HEK293T (cell line): ENCODE results near the gene POMP.

Experiments used
- CTCF ChIA-PET: fragments of 350-600 bp; formaldehyde crosslinking; extraction: SDS; loops from one replicate; lab custom pipeline; 2021; ENCODE audit warnings: antibody characterized with exemption, inconsistent platforms; lab: Yijun Ruan, JAX
- POLR2A ChIA-PET: fragments of 350-600 bp; formaldehyde crosslinking; extraction: SDS; loops from one replicate; lab custom pipeline; 2020; ENCODE audit warnings: antibody characterized with exemption, inconsistent platforms; lab: Yijun Ruan, JAX
- DNase-seq: peaks from one replicate; pipeline ENCODE4 v3.0.0; 2012; ENCODE audit warnings: mixed read lengths; ENCODE audit errors: extremely low spot score
- ARNT ChIP-seq: fragments of 450-650 bp; IDR thresholded peaks from 2 replicates; pipeline ENCODE4 v1.6.1; 2017; ENCODE audit warnings: mild to moderate bottlenecking
- BHLHE40 ChIP-seq: fragments of 450-650 bp; IDR thresholded peaks from 2 replicates; pipeline ENCODE4 v1.6.1; 2016; ENCODE audit warnings: mild to moderate bottlenecking, moderate library complexity, borderline replicate concordance
- CTBP1 ChIP-seq: fragments of 450-650 bp; IDR thresholded peaks from 2 replicates; pipeline ENCODE4 v1.6.1; 2016; ENCODE audit warnings: borderline replicate concordance
- ELF4 ChIP-seq: fragments of 450-650 bp; IDR thresholded peaks from 2 replicates; pipeline ENCODE4 v1.6.1; 2017; ENCODE audit warnings: antibody characterized with exemption
- FOXA1 ChIP-seq: fragments of 450-650 bp; IDR thresholded peaks from 2 replicates; pipeline ENCODE4 v1.6.1; 2016; ENCODE audit warnings: mild to moderate bottlenecking
- FOXK2 ChIP-seq: fragments of 450-650 bp; IDR thresholded peaks from 2 replicates; pipeline ENCODE4 v1.6.1; 2016; ENCODE audit warnings: mild to moderate bottlenecking
- FOXM1 ChIP-seq: fragments of 450-650 bp; IDR thresholded peaks from 2 replicates; pipeline ENCODE4 v1.6.1; 2017; ENCODE audit warnings: mild to moderate bottlenecking, borderline replicate concordance
- HDGF ChIP-seq: fragments of 450-650 bp; IDR thresholded peaks from 2 replicates; pipeline ENCODE4 v1.6.1; 2017; ENCODE audit warnings: antibody characterized with exemption, borderline replicate concordance
- L3MBTL2 ChIP-seq: fragments of 450-650 bp; conservative IDR thresholded peaks from 2 replicates; pipeline ENCODE4 v1.6.1; 2016; ENCODE audit warnings: mild to moderate bottlenecking
- LEF1 ChIP-seq: fragments of 450-650 bp; IDR thresholded peaks from 2 replicates; pipeline ENCODE4 v1.6.1; 2017; ENCODE audit warnings: mild to moderate bottlenecking, borderline replicate concordance
- NFRKB ChIP-seq: fragments of 450-650 bp; IDR thresholded peaks from 2 replicates; pipeline ENCODE4 v1.6.1; 2016; ENCODE audit warnings: mild to moderate bottlenecking, moderate library complexity
- SP1 ChIP-seq: fragments of 450-650 bp; IDR thresholded peaks from 2 replicates; pipeline ENCODE4 v1.6.1; 2017
- SUZ12 ChIP-seq: fragments of 450-650 bp; IDR thresholded peaks from 2 replicates; pipeline ENCODE4 v1.6.1; 2016; ENCODE audit warnings: mild to moderate bottlenecking
- TARDBP ChIP-seq: fragments of 450-650 bp; IDR thresholded peaks from 2 replicates; pipeline ENCODE4 v1.6.1; 2016
- ZNF384 ChIP-seq: fragments of 450-650 bp; IDR thresholded peaks from 2 replicates; pipeline ENCODE4 v1.6.1; 2016
- TF ChIP-seq, protein P1 (sequence below): fragments of 450-650 bp; IDR thresholded peaks from 2 replicates; pipeline ENCODE4 v1.6.1; 2016

The POMP gene

DNA sequence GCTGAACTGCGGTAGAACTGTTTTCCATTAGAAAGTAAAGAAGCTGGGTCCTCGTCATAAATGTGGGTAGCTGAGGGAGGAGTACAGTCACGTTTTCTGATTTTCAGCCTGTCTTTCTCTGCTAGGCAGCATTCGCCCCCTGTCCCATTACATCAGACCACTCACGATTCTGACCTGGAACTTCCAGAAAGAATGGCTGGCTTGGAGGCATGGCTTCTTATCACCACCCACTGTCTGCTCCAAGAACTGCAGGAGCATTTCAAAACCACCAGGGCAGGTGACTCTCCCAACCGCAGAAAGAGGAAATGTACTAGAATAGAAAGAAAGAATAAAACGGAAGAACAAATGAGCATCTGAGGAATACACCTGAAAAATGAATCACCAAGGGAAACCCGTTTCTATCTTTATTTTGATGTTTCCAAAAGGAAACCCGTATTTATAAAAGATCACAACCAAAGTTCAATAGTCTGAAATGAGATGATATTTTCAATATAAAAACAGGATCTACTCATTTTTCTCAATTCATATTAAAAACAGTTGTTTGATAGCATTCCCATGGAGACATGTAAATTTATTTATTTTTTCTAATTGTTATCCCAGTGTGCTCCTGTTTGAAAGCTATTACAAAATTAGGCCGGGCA lies 22.1 kb upstream of the POMP start:
- DNase-seq, result peak; percentile 67
- TF ChIP-seq ELF4 (no peak), FOXA1 (no peak), ARNT (no peak), TARDBP (no peak), ZNF384 (no peak), LEF1 (no peak)
- ChIA-PET CTCF (interaction anchor here (0.6 to 0.7 kb wide), 2 partner anchors 171 to 309 kb away, joined by 3 read pairs; no protein-coding TSS in a partner anchor), POLR2A (no interaction called here)

DNA sequence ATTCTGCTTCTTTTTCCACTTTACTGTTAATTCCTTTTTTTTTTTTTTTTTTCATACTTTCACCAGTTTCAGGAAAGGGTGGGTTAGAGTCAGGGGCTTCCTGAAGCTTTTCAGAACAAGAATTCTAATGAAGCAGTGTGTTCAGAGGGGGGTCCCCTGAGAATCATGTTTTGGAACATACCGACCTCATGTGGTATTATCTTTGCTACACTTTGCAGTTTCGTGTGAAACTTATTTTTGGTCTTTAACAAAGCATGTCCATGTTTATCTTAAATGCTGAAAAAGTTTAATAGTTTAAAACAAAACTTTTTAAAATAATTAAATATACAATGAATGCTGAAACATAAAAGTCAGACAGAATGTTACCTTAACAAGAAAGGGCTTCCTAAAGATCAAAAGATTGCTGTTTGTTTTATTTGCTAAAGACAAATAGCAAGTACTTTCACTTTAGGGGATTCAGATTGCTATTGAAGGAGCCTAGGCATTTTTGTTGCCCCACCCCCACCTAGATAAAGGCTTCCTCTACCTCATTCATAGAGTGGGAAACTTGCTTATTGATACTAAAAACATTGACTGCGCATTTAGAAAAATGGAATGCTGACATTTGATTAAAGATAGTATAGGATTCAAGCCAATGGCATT lies 21.1 kb upstream of the POMP start:
- TF ChIP-seq ELF4 (no peak), LEF1 (no peak), FOXM1 (no peak), NFRKB (no peak), FOXA1 (no peak), BHLHE40 (no peak), SP1 (no peak), CTBP1 (no peak), L3MBTL2 (no peak), TARDBP (no peak), FOXK2 (no peak), HDGF (no peak)
- TF ChIP-seq, protein P1, sequence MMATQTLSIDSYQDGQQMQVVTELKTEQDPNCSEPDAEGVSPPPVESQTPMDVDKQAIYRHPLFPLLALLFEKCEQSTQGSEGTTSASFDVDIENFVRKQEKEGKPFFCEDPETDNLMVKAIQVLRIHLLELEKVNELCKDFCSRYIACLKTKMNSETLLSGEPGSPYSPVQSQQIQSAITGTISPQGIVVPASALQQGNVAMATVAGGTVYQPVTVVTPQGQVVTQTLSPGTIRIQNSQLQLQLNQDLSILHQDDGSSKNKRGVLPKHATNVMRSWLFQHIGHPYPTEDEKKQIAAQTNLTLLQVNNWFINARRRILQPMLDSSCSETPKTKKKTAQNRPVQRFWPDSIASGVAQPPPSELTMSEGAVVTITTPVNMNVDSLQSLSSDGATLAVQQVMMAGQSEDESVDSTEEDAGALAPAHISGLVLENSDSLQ, result no peak
- DNase-seq, result no peak
- ChIA-PET CTCF (interaction anchor here (0.7 kb wide), 1 partner anchor 170 kb away, joined by 3 read pairs; no protein-coding TSS in a partner anchor), POLR2A (interaction anchor here (2.5 kb wide), 1 partner anchor 21 kb away, joined by 9 read pairs; the partner anchor contains the start of gene POMP)

DNA sequence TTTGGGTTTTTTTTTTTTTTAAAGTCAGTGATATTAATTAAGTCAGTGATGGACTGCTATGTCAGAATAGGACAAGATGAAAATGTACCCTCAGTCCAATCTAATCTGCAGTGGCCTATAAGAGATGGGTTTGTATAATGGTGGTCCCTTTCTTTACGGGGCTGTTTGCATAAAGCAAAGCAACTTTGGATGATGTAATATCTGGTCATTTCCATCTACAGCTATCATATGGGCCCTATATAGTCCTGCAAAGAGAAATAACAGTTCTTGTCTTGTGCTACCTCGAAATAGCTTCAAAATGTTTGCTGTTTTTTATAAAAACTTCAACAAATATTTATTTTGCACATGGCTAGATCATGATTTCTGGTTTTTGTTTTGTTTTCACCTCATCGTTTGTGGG lies 20.2 kb upstream of the POMP start:
- CTCF ChIA-PET, result interaction anchor here (0.6 kb wide), 1 partner anchor 606 kb away, joined by 7 read pairs; no protein-coding TSS in a partner anchor
- DNase-seq, result no peak
- POLR2A ChIA-PET, result interaction anchor here (2.5 kb wide), 1 partner anchor 20 kb away, joined by 9 read pairs; the partner anchor contains the start of gene POMP
- TF ChIP-seq, protein P1, result no peak
- TF ChIP-seq BHLHE40 (no peak), ZNF384 (no peak), ELF4 (no peak), FOXM1 (no peak), LEF1 (no peak), FOXK2 (no peak), NFRKB (no peak), L3MBTL2 (no peak), SUZ12 (no peak), CTBP1 (no peak), HDGF (no peak)

DNA sequence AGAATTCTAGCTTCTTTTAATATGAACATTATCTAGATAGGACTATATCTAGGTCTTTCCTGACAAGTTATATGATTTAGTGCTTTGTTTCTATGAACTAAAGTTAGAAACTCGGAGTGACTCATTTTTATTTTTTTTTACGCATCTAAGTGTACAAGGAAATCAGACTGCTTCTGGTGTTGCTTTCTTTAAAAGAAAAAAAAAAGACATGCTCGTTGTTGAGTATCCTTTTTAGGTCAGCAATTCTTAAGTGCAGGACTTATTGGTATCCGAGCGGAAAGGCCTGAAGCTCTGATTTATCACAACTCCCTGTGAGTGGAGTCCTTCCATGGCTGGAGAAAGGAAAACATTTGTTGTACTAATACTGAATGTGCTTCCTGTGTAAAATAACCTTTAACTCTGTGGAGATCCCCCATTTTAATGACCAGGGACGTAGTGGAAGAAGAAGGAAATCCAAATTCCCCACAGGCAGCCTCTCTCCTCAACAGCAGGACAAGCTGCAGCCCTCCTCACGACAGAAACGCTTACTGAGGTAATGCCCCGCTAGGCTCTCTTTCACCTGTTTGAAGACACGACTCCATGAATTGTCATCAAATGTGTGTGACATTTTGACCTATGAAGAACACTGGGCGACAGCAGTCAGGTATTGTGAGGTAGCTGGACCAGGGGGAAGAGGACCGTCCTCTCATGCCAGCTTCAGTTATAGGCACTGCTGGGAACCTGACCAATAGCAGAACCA lies 17.9 kb upstream of the POMP start:
- ChIA-PET POLR2A (no interaction called here), CTCF (interaction anchor here (0.6 to 0.7 kb wide), 2 partner anchors 92 to 1302 kb away, joined by 3 read pairs; no protein-coding TSS in a partner anchor)
- TF ChIP-seq LEF1 (no peak), SP1 (no peak), CTBP1 (no peak), ARNT (no peak), ELF4 (no peak), HDGF (no peak), L3MBTL2 (no peak), BHLHE40 (no peak), SUZ12 (no peak), TARDBP (no peak), ZNF384 (no peak), FOXM1 (no peak), FOXA1 (no peak), FOXK2 (no peak)
- TF ChIP-seq, protein P1, result no peak
- DNase-seq, result no peak

DNA sequence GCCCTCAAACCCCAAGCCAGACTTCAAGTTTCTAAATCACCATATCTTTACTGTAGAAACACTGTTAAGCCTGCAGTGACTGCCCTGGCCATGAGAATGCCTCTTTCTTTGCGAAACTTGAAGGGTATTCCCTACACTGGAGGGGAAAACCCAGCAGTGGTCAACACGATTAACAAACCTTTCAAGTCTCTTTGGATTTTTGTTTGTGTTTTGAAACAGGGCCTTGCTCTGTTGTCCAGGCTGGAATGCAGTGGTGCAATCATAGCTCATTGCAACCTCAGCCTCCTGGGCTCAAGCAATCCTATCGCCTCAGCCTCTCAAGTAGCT lies 17.4 kb upstream of the POMP start:
- no peak for TF ChIP-seq ARNT
- TF ChIP-seq, protein P1, result no peak
- TF ChIP-seq SP1, result no peak
- no peak for TF ChIP-seq L3MBTL2
- TF ChIP-seq BHLHE40, result no peak
- no peak for TF ChIP-seq ELF4
- no peak for TF ChIP-seq TARDBP
- no peak for TF ChIP-seq HDGF
- ChIA-PET CTCF (no interaction called here), POLR2A (no interaction called here)
- no peak for DNase-seq
